HG02884 (cell line): Measurements from ENCODE around the gene NAA80.
"Not testable (repeated sequence)": the region's sequence is repeated elsewhere in the genome, so short reads cannot be mapped to it uniquely, and the experiment has no call there.

ENCODE experiments used
- ATAC-seq: cut with Tn5 transposase; IDR thresholded peaks from one replicate; pipeline ENCODE4 v1.9.1; 2021; ENCODE audit warnings: mild to moderate bottlenecking, moderate library complexity; ENCODE audit not compliant: unreplicated experiment

Gene NAA80

GRCh38 chr3:50316657-50317242, 17.5 kb upstream of the NAA80 start:
- no peak for ATAC-seq

- no peak for ATAC-seq
Measured at GRCh38 chr3:50314816-50315215, 15.6 kb upstream of the NAA80 start.

DNA sequence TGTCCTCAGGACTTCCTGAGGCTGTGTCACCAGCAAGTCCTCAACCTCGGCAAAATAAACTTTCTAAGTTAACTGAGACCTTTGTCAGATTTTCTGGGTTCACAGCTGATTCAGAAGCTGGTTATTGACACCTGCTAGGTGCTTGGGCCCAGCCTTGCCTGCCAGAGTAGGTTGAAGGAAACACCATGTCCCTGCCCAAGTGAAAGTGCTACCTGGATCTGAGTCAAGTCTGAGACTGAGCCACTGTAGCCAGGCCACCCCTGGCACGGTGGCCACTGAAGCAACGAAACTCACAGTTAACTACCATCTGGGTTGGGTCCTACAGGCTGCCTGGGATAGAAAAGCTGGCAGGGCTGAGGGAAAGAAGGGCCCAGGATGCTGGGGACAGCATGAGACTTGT, 15.1 kb upstream of the NAA80 start:
- no peak for ATAC-seq

DNA sequence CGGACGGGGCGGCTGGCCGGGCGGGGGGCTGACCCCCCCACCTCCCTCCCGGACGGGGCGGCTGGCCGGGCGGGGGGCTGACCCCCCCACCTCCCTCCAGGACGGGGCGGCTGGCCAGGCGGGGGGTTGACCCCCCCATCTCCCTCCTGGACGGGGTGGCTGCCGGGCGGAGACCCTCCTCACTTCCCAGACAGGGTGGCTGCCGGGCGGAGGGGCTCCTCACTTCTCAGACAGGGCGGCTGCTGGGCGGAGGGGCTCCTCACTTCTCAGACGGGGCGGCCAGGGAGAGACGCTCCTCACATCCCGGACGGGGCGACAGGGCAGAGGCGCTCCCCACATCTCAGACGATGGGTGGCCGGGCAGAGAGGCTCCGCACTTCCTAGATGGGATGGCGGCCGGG, 12.8 kb upstream of the NAA80 start:
- ATAC-seq: not testable (repeated sequence)

GRCh38 chr3:50304601-50305000, 5.4 kb upstream of the NAA80 start:
- no peak for ATAC-seq

GRCh38 chr3:50303013-50303815, 4.0 kb upstream of the NAA80 start, which contains the start of gene HYAL1:
Gene HYAL1 (minus strand): TSS chr3:50303574. CDS start chr3:50302956, 618 bp downstream.
- ATAC-seq: no peak

DNA sequence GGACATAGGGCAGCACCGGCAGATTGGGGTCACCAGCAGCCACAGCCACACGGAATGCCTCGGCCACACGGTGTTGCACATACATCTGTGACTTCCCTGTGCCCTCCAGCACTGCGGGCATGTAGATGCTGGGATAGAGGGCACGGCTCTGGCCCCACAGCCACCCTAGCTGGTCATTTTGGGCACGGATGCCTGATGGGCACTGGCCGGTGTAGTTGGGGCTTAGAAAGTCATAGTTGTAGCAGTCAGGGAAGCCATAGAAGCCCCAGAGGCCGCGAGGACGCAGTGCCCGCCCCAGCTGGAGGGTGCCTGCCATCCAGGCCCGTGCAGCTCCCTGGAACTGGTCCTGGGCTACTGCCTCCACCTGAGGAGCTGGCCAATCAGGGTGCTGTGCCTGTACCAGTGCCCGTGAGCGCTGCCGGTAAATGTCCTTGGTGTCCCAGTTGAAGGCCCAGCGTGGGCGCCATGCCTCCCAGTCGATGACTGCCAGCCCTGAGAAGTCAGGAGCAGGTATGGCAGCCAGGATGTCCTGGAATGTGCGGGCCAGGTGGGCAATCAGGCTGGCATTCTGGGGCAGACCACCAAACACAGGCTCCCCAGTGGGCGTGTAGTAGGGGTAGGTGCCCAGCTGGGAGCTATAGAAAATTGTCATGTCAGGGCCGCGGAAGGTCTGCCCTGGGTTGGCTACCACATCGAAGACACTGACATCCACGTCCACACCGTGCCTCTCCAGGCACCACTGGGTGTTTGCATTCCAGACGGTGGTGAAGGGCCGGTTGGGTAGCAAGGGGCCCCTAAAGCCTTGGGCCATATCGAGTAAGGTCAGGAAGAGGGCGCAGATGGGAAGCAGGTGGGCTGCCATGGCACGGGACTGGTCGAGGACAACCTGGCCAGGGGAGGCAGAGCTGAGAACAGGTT, 3.1 kb upstream of the NAA80 start:
- ATAC-seq: no peak

DNA sequence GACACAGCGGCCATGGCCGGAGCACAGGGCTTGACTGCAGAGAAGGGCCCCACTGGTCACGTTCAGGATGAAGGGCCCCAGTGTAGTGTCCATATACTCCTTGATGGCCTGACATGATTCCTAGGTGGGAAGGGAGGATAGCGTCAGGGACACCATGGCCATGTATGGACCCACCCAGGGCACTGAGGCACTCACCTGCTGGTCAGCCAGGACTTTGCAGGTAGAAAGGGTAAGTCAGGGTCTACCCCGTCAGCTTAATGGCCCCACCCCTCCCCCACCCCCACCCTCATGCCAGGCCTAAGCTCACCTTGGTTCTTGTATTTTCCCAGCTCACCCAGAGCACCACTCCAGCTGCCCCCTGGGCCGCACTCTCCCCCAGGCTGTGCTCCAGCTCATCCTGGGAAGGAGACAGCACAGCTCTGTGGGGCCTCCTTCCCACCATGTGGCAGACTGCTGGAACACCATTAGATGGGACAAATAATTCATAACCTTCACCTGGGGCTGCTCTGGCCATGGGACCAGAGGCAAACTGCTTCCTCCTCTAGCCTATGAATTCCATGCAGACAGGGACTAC, 1.6 kb upstream of the NAA80 start:
- ATAC-seq: no peak

DNA sequence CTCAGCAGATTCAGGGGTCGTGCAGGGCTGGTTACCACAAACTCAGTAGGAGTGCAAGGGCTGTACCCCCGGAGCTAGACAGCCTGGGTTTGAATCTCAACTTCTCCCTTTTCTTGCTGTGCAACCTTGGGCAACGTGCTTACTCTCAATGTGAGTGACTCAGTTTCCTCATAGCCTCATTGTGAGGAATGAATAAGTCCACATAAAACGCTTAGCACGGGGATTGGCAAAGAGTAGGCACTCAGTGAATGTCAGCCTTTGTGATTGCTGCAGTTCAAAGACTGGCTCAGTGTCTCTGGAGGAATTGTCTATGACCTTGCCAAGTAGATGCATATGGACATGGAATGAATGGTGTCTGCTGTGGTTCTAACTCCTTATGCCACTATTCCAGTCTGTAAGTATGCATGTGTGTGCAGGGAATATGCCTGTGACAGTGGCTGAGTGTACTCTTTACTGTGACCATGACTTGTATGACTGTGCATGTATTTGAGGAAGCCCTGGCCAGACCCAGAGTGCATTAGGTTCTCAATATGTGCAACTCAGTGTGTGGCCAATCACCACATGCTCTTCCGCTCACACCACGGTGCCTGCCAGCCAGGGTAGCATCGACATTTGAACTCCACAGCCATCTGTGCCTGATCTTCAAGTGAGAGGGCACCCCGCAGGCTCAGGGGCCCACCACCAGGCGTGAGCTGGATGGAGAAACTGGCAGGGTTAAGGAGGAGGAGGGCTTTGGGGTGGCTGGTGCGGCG, 900 bp upstream of the NAA80 start:
- ATAC-seq: no peak

- ATAC-seq: no peak
Measured at GRCh38 chr3:50299638-50299928, 378 bp upstream of the NAA80 start.

DNA sequence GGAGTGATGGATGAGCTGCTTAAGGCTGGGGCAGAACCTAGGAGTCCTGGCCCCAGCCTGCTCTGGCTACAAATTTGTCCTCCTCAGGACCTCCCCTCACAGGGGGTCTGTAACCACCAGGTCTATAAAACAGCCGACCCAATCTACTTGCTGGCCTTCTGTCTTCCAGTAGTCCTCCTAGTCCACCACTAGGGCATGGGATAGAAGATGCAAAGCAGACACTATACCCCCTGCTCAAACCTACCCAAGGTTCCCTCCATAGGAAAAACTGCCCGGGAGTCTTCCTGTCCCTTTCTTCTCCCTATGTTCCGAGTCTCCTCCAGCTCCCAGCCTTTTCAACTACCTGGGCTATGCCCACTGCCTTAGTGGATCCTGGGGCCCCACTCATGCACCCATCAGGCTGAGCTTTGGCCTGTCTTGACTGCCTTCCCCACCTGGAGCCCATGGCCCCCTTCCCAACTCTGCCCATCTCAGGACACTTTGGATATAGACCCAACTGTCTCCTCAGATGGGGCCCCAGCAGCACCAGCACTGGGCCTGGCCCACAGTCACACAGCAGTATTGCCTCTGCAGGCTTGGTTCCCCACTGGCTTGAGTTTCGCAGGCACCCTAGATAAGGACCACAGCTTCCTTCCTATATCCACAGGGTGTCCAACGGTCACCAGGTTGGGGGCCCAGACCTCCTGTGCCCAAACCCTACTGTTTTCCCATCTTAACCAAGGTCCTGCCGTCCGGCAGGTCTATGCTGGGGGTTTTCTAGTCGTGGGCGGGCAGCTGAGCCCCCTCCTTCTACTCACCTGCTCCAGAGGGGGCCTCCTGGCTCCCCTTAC, 1.1 kb downstream of the NAA80 start:
- ATAC-seq: no peak

DNA sequence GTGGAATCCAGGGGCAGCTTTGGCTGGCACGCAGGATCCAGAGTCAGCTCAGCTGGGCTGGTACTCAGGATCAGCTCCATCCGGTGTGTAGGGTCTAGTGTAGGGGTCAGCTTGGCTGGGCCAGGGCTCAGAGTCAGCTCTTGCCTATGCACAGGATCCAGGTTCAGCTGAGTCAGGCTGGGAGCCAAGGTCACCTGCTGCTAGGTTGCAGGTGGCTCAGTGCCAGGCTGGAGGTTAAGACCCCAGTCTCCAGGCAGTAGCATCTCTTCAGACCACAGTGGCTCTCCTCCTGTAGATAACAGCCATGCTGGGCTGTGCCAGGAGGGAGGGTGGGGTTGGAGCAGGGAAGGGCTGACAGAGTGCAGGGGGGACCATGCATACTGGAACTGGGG, 1.8 kb downstream of the NAA80 start:
- no peak for ATAC-seq

- ATAC-seq: no peak
Measured at GRCh38 chr3:50296721-50297383, 2.4 kb downstream of the NAA80 start.

DNA sequence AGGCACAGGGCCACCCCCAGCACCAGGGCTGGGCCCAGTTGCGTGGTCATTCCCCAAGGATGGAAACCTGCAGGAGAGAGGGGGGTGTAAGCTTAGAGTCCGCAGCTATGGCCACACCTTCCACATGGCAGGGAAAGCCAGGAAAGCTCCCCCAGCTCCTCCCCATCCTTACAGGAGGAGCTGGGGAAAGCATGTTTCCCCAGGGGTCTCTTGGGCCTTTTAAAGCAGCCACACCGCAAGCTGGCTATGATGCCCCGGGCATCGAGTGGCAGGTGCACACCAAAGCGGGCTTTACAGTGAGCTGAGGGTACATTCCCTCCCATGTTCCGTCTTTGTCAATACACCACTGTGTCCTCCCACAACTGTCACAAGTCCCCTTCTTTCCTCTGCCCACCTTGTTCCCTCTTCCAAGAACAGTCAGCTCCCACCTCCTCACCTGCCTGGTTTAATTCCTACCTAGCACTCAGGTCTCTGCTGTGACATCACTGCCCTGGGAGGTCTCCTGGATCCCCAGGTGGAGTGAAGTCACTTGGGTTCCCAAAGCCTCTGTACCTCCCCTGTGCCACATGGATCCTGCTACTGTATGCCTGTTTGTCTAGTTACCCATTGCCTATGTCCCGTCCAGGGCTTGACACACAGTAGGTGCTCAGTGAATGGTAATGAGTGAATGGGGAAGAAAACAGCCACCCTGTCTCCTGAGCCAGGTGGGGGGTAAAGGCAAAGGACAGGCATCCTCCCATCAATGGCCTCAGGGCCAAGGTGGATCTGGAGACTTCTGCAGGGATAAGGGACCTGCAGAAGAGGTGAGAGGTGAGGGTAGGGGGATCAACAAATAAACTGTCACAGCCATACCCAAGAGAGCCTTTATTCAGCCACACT, 3.4 kb downstream of the NAA80 start:
- no peak for ATAC-seq

DNA sequence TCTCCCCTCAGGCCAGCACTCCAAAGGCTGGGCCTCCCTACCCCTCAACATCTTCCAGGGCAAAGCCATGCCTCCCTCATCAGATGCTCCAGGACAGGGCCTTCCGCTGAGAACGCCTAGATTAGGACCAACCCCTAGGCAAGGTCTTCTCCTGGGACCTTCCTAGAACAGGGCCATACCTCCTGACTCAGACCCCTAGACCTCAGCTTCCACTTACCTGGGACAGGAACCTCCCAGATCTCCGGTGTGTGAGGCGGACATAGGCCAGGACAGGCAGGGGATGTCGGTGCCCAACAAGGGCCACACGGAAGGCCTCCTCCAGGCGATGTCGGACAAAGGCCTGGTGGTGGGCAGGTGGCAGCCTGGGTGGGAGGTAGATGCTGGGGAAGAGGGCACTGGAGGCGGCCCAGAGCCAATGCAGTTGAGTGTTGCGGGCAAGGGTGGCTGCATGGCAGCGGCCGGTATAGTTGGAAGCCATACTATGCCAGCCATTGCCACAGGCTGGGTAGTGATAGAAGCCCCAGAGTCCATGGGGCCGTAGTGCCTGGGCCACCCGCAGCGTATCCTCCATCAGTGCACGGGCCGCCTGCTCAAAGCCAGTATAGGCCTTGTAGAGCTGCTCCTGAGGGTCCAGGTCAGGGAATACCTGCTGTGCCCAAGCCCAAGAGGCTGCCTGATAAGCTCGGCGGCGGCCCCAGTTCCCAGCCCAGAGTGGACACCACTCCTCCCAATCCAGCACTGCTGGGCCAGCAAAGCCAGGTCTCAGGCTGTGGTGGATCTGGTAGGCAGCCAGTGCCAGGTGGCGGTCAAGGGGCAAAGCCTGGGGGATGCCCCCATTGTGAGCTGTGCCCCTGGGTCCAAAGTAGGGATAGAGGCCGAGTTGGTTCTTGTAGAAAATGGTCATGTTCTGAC, 4.5 kb downstream of the NAA80 start:
- ATAC-seq: no peak

DNA sequence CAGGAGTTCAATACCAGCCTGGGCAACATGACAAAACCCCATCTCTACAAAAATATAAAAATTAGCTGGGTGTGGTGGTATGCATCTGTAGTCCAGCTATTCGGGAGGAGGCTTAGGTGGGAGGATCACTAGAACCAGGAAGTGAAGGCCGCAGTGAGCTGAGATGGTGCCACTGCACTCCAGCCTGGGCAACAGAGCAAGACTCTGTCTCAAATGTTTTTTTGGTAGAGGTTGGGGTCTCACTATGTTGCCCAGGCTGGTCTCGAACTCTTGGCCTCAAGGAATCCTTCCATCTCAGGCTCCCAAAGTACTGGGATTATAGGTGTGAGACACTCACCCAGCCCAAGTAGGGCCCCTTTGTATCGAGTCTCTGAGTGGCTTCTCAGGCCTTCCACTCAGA, 5.1 kb downstream of the NAA80 start:
- ATAC-seq: no peak

- no peak for ATAC-seq
Measured at GRCh38 chr3:50293079-50293801, 6.0 kb downstream of the NAA80 start.
